GM11168 (cell line): ENCODE results near the gene CYP39A1.

Experiments used
- in situ Hi-C: fragments of 300-500 bp; cut with MboI; formaldehyde crosslinking; loops from one replicate; pipeline ENCODE4 v1.12.0; 2022; ENCODE audit warnings: low sequenced_read_pairs; ENCODE audit not compliant: unreplicated experiment

The CYP39A1 gene

DNA sequence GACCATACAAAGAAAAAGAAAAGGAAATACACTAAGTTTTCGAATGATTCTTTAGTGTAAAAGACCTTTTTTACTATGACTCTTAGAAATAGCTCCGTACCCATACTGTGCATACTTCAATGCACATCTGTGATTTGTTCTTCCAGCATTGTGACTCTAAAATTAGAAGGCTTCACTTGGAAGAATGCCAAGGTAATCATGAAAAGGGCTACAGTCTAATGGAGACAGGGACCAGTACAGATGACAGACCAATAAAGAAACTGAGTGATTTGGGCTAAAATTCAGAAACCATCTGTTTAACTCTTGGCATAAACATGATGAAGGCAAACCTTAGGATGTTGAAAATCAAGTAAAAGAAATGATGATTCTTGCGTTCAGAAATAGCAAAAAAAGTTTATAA, 46.3 kb downstream of the CYP39A1 start:
- in situ Hi-C loops = loop anchor here (25.0 kb wide), 1 partner anchor 394 kb away; no protein-coding TSS in a partner anchor

DNA sequence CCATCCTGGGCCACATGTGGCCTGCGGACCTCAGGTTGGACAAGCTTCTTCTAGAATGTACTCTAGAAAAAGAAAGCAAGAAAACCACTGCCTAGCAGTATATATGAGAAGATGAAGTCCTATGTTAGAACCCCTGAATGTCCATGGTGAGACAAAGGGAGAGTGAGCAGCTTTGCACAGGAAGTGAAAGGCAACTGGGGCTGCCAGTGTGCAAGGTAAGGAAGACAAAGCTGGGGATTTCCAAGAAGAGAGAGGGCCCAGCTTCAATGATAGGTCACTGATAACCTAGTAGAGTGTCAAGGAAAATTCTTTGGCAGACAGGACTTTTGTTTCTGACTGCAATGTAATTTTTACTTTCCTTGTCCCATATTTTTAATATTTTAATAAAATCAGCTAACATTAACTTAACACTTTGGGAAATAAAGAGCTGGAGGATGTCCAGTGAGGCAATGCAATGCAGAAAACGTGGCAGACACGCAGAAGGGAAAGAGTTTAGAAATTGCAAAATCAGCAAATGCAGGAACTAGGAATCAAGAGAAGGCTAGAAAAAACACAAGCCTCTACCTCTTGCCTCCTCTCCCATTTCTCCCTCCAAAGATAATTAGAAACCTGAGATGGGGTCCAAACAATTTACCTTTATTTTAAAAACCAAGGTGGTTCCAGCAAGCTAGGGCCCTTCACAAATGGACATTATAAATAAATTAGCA, 47.4 kb downstream of the CYP39A1 start:
- in situ Hi-C loops = loop anchor here (25.0 kb wide), 1 partner anchor 393 kb away; no protein-coding TSS in a partner anchor

DNA sequence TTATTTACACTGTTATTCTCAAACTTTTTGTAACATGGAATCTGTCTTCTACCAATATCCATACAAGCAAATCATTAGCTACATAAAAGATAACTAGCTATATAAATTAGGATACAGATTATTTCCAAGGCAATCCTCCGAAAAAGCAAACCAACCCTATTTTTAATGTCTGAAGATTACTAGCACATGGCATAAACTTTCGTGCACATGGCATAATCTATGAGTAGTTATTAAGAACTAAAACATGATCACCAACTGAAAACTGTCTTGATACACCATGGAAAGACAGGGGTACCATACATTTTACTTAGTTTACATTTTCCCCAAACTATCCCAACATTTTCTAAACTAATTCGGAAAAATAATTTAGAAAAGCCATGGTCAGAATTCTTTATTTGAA, 54.4 kb downstream of the CYP39A1 start:
- in situ Hi-C loops = no loop called here

DNA sequence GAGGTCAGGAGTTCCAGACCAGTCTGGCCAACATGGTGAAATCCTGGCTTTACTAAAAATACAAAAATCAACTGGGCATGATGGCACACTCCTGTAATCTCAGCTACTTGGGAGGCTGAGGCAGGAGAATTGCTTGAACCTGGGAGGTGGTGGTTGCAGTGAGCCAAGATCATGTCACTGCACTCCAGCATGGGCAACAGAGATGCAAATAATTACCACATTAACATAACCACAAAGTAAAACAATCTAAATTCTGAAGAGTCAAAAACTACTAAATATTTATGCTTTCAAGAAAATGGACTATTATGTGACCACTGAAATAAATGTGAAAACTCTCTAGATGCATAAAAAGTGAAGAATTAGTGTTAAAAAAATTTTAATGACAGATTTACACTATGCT, 59.9 kb downstream of the CYP39A1 start:
- in situ Hi-C loops = no loop called here

DNA sequence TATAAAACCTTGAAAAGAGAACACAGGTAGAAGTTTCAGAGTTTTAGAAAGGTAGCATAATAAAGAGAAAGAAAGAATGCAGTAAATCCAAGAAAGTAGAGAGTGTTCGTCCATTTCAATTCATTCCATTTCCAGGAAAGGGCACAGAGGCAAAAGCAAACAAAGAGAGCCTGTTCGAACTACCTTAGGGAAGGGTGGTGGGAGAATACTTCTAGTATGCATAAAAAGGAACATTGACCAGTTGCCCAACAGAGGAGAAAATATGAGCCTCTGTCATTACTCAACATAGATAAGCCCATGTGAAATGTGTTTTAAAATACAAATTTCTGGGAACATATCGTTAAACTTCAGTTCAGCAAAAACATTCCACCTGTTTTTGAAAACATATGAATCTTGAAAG, 60.6 kb downstream of the CYP39A1 start:
- in situ Hi-C loops = no loop called here

DNA sequence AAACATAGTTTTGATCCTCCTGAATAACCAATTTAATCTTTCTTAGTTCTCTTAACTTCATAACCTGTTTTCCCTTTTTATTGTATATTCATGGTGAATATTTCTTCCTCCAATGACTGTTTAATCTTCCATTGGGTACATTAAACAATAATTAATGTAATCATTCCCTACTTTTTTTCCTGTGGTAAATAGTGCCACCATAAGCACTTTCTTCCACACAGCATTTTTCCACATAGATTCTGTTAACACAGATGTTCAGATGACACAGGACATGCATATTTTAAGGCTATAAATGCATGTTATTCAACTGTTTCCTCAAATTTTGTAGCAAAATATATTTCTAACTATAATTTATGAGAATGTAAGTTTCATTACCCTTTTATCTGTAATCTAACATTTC, 61.9 kb downstream of the CYP39A1 start:
- in situ Hi-C loops = no loop called here

DNA sequence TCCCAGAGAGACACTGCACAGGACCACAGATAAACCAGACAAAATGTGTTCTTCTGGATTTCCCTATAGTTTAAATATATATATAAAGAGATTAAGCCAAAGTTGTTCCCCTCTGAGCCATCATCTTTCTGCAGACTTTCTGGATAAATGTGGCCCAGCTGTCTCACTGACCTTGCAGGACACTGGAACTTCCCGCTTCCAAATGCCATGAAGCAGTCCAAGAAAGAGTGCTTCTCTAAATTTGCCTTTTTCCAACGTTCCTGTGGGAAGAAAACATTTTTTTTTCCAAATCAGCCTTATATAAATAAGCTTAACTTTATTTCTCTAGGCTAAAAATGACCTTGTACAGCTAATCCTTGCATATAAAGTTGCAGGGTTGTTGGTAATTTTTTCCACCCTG, 65.7 kb downstream of the CYP39A1 start:
- in situ Hi-C loops = no loop called here

DNA sequence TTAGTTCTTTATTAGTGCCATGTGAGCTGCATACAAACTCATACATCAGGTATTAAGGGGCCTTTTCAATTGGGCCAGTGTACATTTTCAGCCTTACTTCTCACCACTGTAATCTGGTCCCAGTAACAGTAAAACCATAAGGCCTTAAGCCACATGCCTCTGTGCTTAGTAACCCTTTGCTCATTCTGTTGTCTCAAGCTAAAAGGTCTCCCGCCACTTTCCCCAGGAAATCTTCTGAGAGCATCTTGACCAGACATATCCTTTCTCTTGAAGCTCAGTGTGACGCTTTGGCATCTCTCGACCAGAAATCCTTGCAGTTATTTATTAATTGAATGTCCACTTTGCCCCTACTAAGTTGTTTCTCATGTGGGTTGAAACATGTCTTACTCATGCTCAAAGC, 68.0 kb downstream of the CYP39A1 start:
- in situ Hi-C loops = no loop called here

DNA sequence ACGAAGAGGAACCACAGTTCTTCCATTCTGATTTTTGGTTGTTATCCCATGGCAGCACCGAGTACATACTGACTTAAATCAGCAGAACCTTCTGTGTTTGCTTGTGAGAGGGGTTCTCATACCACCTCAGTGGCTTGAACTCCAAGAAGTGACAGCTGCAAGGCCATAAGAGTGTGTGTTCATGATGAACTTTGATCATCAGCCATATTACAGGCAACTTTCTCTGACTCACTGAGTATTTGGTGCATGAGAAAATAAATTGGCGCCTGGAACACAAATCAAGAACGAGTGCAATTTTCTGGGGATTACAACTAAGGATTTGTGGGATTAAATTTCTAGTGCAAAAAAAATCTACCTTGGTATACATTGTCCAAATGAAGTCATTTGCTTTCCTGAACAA, 68.9 kb downstream of the CYP39A1 start:
- in situ Hi-C loops = no loop called here

DNA sequence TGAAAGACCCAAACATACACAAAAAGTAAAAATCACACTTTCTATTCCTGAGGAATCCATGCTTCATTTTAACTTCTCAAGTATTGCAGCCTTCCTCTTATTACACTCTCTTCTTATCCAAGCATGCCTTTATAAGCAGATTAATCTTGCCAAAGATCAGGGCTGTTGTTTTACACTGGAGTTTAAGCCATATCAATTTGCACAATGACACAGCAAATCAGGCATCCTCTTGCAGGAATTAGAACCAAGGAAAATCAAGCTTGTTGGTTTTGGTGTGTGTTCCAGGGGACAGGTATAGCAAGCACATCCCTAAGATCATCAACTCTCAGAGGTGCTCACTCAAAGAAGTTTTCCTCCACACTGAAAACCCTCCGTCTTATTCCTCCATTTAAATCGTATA, 69.5 kb downstream of the CYP39A1 start:
- in situ Hi-C loops = no loop called here

DNA sequence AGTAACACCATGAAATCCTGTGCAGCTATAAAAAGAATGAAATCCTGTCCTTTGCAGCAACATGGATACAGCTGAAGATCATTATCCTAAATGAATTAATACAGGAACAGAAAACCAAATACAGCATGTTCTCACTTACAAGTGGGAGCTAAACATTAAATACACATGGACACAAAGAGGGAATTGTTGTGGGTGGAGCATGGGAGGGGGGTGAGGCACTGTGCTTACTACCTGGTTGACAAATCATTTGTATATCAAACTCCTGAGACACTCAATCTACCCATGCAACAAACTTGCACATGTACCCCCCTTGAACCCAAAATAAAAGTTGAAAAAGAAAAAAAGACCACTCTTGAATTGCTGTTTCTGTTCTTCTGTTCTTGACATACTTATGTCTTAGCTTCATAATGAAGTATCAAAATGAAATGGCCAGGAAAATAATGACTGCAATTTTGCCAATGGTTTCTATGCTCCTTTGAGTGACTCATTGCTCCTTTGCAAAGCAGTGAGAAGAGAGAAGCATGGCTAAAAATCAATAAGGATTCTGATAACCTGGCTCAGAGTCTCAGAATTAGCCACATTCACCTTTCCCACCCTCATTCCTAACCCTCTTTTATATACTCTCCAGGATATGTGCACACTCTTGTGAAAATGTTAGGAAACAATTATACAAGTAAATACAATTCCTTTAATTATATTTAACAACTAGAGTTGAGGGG, 71.0 kb downstream of the CYP39A1 start:
- in situ Hi-C loops = no loop called here

DNA sequence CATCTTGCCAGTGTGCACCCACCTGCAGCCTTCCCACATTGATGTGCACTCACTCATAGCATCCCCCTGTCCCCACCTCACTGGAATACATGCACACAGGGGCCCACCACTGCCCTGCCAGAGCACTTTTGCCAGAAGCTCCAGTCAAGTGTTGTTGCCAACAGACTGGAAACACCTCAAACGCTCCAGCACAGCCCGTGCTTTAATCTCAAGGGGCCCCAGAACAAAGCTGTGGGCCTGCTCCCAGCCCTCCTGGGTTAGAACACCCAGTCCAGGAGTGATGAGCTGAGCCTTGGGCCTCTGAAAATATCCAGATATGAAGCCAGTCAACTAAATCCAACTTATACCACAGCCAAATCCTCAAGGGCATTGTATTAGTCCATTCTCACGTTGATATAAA, 77.1 kb downstream of the CYP39A1 start:
- in situ Hi-C loops = no loop called here

DNA sequence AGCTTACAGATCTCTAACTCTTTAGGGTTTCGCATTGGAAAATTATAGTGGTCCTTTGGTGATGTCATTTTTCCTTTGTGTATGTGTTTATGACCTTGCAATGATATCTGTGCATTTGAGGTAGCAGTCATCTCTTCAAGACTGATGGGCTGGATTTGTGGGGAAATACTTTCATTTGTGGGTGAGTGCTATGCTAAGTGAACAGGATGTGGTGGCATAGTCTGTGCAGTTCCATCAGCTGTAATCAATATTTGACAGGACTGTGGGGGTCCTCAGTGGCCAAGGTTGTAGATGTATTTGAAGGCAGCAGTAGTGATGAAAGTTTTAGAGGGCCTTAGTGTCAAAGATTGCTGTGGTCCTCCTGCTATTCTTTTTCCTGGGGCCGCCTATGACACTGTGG, 79.5 kb downstream of the CYP39A1 start:
- in situ Hi-C loops = no loop called here

DNA sequence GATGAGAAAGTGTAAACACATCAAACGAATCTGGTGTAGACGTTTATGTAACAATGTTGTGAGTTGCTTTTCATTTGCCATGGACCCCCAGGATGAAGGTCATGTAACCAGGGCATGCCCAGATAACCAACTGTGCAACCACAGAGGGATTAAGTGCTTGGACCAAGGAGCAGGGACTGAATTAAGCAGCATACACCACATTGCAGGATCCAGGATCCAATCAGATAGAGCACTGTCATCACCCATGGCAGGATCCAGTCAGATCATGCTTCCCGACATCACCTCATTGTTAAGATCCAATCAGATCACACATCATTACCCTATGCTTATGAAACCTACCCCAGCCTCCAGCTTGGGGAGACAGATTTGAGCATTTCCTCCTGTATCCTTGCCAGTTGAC, 87.1 kb downstream of the CYP39A1 start:
- in situ Hi-C loops = no loop called here

DNA sequence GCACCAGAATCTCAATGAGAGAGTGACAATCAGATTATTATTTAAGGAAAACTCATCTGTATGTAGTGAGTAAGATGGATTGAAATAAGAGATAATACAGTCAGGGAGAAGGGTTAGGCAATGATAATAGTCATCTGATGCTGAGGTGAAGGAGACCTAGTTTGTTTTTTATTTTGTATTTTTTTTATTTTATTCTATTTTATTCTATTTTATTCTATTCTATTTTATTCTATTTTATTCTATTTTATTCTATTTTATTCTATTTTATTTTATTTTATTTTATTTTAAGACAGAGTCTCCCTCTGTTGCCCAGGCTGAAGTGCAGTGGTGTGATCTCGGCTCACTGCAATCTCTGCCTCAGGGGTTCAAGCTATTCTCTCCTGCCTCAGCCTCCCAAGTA, 88.7 kb downstream of the CYP39A1 start:
- in situ Hi-C loops = no loop called here

DNA sequence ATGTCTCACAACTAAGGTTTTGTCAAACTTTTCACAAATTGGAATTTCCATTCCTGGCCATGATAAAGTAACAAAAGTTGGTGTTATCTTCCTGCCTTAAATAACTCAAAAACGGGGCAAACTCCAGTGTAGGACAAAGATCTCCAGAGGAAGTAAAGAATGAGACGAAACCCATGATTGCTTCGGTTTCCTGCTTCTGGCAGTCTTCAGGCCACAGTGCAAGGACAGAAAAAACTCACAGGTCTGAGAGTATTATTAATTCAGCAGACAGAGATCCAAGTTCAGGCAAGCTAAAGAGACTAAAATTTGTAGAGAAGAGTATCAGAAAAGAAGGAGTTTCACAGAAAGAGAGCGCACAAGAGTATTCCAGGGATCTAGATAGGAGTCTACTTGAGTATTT, 96.6 kb downstream of the CYP39A1 start:
- in situ Hi-C loops = no loop called here

DNA sequence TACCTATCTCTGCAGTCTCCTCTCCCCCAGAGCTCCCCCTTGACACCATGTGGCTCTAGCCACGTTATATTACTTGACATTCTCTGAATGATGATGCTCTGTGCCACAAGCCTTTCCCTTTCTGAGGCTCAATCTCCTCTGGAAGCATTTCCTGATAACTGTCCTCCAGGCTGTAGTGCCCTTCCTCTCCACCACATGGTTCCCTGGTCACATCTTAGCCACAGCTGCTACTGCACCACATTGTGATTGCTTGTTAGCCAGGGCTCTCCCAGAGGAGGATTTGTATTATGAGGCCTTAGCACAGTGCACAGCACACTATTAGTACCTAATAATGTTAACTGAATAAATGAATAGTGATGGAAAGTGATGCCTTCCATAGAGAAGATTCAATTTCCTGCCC, 97.5 kb downstream of the CYP39A1 start:
- in situ Hi-C loops = no loop called here

DNA sequence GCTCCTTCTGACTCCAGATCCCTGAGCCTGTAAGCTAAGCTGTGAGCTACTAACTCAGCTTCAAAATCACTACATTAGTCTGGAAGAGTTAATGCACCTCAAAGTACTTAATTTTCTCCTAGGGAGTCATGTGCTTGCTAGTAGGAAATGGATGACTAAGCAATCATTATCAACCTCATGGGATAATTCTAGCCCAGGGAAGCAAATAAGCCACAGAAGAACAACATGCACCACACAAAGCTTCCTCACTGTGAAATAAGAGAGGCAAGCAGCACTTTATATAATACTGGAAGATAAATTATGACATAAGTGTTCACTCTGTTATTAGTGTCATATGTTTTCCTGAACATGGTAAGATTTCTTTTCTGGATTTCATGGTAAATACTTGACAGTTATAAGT, 103.5 kb downstream of the CYP39A1 start:
- in situ Hi-C loops = no loop called here

DNA sequence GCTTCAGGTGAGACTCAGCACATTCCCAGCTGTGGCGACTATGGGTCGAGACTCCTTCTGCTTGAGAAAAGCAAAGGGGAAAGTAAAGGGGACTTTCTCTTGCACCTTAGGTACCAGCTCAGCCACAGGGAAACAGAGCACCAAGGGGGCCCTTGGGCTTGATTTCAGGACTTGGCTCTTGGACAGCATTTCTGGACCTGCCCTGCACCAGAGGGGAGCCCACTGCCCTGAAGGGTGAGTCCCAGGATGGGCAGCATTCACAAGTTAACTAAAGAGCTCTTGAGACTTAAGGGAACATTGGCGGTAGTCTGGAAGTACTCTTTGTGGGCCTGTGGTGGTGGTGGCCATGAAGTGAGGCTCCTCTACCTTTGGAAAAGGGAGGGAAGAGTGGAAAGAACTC, 111.1 kb downstream of the CYP39A1 start:
- in situ Hi-C loops = no loop called here

DNA sequence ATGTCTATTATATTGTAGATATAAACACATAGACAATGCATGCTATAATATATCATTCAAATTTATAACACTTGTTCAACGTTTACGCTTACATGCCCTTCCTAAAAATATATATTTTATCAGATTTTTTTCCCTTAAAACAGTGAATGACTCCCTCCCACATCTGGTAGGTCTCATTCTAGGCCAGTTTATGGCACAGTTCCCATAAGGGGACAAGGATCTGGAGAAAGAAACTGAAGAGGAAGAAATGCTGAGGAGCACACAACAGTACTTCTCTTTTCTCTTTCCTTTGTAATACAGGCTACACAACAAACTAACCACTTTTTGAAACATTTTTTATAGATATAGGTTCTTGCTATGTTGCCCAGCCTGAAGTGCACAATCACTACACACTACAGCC, 112.8 kb downstream of the CYP39A1 start:
- in situ Hi-C loops = no loop called here

DNA sequence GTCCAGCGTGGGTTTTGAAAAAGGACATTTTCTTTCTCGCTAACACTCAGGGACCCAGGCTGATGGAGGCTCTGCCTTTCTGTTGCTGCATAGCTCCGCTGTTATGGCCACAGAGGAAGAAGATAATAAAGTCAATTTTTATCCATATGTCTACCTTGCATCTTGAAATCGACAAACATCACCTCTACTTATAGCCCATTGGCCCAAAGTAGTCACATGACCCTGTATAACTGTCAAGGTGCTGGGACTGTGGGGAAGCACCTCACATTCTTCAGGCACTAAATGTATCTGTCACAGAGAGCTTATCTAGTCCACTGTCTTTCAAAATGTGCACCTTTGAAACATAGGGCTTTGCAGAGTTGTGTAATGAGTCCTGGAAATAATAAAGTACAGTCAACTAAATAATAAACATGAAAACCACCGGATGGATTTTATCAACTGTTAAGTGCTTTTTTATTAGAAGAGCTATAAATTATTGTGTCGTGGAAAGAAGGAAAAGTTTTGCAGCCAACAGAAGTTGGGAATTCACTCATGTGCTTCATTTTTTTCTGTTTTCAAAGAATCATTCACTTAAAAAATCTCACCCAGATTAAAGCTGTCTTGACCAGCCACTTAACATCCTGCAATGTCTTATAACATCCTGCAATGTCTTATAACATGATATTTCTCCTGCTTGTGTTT, 113.7 kb downstream of the CYP39A1 start:
- in situ Hi-C loops = no loop called here
